BJ (cell line): Measurements from ENCODE around the gene NAA16. TPM values are rescaled to one million over a fixed set of nuclear protein-coding genes. Genes with fewer than 3 reads are reported as not detected.
A peak's percentile ranks its signal among the peaks of the same experiment; 100 is the strongest.

ENCODE experiments used
- CTCF ChIA-PET: fragments of 350-600 bp; formaldehyde crosslinking; extraction: SDS; loops from one replicate; lab custom pipeline; 2021; ENCODE audit warnings: antibody characterized with exemption, inconsistent platforms; lab: Yijun Ruan, JAX
- POLR2A ChIA-PET: fragments of 300-600 bp; sonication (Branson Sonifier 250); formaldehyde crosslinking; extraction: SDS; loops from one replicate; lab custom pipeline; 2021; ENCODE audit warnings: antibody characterized with exemption; lab: Charles Lee
- DNase-seq: peaks from one replicate; pipeline ENCODE4 v3.0.0-alpha.2; 2011; ENCODE audit warnings: low read depth
- H3K27me3 ChIP-seq: 2 replicates; pipeline ENCODE4 v1.6.0; 2011; ENCODE audit warnings: low read length; ENCODE audit not compliant: control insufficient read depth, insufficient read depth
- H3K36me3 ChIP-seq: 2 replicates; pipeline ENCODE4 v1.5.1; 2011; ENCODE audit warnings: low read length; ENCODE audit not compliant: control insufficient read depth, insufficient read depth
- H3K4me3 ChIP-seq: 2 replicates; pipeline ENCODE4 v1.5.1; 2011; ENCODE audit warnings: low read depth, mild to moderate bottlenecking, control low read depth, low read length
- polyA plus RNA-seq: library from polyadenylated mRNA; depleted of rRNA; stranded (reverse); fragments of >200 nt; gene quantifications from 2 replicates; pipeline ENCODE4 v1.2.3, GENCODE V29; 2011
- TF ChIP-seq, protein P1 (sequence below): IDR thresholded peaks from 2 replicates; pipeline ENCODE4 v1.5.1; 2011; ENCODE audit warnings: low read depth, mild to moderate bottlenecking, control low read depth, inconsistent platforms, low read length, moderate library complexity; ENCODE audit not compliant: insufficient read depth

NAA16 gene
- polyA plus RNA-seq, 1 experiment, result 4.8 TPM

DNA sequence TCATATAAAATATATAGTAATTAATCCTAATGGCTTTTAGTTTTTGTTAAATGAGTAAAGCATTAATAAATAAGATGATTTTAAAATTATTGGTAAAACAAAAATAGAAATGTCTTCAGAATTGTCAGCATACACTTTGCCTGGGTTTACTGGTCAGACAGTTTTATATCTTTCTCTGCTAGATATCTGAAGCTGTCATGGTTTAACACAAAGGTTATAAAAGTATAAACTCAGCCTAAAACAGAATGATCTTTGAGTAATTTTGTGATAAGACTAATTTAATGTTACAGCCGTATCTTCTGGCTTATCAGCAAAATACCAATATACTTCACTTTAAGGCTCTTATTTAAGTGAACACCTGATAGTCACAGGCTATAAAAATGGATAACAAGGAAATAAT, 17.8 kb upstream of the NAA16 start:
- CTCF ChIA-PET, result no interaction called here
- TF ChIP-seq, protein P1, sequence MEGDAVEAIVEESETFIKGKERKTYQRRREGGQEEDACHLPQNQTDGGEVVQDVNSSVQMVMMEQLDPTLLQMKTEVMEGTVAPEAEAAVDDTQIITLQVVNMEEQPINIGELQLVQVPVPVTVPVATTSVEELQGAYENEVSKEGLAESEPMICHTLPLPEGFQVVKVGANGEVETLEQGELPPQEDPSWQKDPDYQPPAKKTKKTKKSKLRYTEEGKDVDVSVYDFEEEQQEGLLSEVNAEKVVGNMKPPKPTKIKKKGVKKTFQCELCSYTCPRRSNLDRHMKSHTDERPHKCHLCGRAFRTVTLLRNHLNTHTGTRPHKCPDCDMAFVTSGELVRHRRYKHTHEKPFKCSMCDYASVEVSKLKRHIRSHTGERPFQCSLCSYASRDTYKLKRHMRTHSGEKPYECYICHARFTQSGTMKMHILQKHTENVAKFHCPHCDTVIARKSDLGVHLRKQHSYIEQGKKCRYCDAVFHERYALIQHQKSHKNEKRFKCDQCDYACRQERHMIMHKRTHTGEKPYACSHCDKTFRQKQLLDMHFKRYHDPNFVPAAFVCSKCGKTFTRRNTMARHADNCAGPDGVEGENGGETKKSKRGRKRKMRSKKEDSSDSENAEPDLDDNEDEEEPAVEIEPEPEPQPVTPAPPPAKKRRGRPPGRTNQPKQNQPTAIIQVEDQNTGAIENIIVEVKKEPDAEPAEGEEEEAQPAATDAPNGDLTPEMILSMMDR, result no peak
- no peaks in the 10 kb centered on the region for H3K27me3 ChIP-seq
- H3K4me3 ChIP-seq, result no peak overlapping the region
- H3K36me3 ChIP-seq, result no peaks in the 10 kb centered on the region
- POLR2A ChIA-PET, result no interaction called here
- DNase-seq, result no peak

DNA sequence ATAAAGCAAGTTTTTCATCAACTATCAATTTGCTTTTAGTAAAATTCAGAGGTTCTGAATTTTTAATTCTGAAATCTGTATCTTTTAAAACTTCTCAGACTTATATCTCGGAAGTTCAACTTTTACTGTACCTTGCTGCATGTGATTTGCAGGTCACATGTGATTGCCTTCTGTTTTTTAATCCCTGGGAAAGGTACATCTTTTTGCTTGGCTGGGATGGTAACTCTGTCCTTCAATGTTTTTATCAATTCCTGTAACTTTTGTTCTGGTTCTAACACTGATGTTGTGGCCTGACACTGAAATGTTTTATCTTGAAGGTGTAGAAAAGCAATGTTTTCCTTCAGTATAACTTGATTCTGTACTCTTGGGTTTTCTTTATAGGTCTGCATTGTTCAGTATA, 16.2 kb upstream of the NAA16 start:
- Histone ChIP-seq H3K27me3 (no peaks in the 10 kb centered on the region), H3K4me3 (no peak overlapping the region), H3K36me3 (no peaks in the 10 kb centered on the region)
- no peak for DNase-seq
- CTCF ChIA-PET, result no interaction called here
- POLR2A ChIA-PET, result no interaction called here
- TF ChIP-seq, protein P1, result no peak

DNA sequence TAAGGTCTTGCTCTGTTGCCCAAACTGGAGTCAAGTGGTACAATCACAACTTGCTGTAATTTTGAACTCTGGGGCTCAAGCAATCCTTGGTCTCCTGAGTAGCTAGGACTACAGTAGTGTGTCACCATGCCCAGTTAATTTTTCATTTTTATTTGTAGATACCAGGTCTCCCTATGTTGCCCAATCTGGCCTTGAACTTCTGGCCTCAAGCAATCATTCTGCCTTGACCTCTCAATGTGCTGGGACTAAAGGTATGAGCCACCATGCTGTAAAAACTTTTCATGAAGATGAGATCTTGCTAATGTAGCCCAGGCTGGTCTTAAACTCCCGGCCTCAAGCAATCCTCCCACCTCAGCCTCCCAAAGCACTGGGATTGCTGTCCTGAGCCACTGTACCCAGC, 15.1 kb upstream of the NAA16 start:
- H3K4me3 ChIP-seq, result no peak overlapping the region
- ChIA-PET POLR2A (no interaction called here), CTCF (interaction anchor here (0.7 kb wide), 1 partner anchor 21 kb away, joined by 3 read pairs; no protein-coding TSS in a partner anchor)
- H3K36me3 ChIP-seq, result no peaks in the 10 kb centered on the region
- TF ChIP-seq, protein P1, result no peak
- H3K27me3 ChIP-seq, result no peaks in the 10 kb centered on the region
- no peak for DNase-seq

DNA sequence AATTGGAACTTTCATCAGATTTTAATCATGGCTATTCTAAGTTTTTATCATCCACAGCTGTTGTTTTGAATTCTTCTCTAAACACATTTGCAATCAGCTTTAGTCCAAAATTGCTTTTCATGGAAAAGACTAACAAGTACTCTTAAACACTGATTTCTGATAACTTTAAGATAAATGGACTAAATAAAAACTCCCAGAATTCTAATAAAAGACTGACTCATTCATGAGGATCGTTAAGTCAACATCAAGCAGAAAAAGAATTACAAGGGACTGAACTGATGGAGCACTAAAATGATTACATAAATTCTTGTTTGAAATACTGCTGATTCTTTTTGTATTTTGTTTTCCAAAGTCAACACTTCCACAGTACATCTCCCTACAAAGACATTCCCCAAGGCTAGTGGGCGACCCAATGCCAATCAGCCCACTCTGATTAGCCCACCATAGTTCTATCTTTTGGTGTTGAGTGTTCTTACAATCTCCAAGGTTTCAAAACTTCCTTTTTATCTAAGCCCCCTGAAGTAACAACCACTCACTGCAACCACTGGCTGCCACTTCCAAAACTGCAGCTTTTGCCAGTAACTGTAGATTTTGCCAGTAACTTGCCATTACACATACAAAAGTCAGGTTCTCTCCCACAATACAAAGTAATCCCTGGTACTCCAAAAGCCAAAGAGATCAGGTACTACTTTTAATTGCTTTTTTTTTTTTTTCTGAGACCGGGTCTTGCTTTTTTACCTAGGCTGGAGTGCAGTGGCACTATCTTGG, 14.0 kb upstream of the NAA16 start:
- POLR2A ChIA-PET, result interaction anchor here (0.7 kb wide), 1 partner anchor 68 kb away, joined by 6 read pairs; no protein-coding TSS in a partner anchor
- peak; percentile 56 for DNase-seq
- Histone ChIP-seq H3K36me3 (no peaks in the 10 kb centered on the region), H3K27me3 (no peaks in the 10 kb centered on the region), H3K4me3 (no peak overlapping the region)
- TF ChIP-seq, protein P1, result no peak
- CTCF ChIA-PET, result no interaction called here

DNA sequence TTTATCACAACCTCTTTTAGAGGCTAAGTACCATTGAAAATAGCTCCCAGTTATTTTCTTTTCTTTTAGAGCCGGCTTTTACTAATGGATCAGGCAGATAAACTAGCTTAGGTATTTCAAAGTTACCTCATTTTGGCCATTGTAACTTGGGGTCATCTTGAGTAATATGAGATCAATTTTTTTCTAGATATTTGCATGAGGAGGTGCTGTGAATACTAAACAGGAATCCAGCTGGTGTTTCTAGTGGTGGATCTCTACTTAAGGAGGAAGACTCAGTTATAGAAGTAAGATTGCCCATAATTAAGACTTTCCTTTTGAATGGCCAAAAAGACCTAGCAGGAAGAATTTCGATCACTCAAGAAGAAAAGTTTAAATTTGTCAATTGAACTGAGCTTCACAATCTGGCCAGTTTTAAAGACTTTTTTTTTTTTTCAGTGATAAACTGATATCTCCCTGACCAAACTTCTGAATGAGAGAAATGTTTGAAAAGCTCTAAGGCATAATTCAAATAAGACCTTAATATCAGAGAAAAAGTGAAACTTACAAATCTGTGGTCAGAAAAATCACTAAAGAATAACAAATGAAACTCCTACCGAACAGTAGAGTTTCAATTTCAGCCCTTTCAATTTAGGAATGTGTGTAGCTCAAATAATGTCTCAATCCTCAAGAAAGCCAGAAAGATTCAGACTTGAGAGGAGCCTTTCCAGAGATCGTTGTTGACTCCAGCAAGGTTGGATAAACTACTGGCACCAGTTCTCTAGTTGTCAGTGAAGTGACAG, 11.6 kb upstream of the NAA16 start:
- H3K4me3 ChIP-seq, result no peak overlapping the region
- CTCF ChIA-PET, result interaction anchor here (0.7 to 1.1 kb wide), 3 partner anchors 10 to 103 kb away, joined by 3 to 4 read pairs (median 3); no protein-coding TSS in a partner anchor
- POLR2A ChIA-PET, result interaction anchor here (0.6 kb wide), 1 partner anchor 72 kb away, joined by 5 read pairs; no protein-coding TSS in a partner anchor
- no peaks in the 10 kb centered on the region for H3K36me3 ChIP-seq
- no peaks in the 10 kb centered on the region for H3K27me3 ChIP-seq
- DNase-seq, result no peak
- TF ChIP-seq, protein P1, result no peak
